Heart left ventricle (tissue), 13 donors: Measurements from ENCODE around the gene ARIH1.
"Not testable (repeated sequence)": the region's sequence is repeated elsewhere in the genome, so short reads cannot be mapped to it uniquely, and the experiment has no call there.

Experiments used
- POLR2A ChIP-seq, 2 donors: fragments of 450-650 bp; IDR thresholded peaks; one replicate each; pipeline ENCODE4 v1.6.1; 2017; ENCODE audit warnings: antibody characterized with exemption in 2 of 2, mild to moderate bottlenecking in 2 of 2, moderate library complexity in 2 of 2
- TF ChIP-seq, protein P1 (sequence below), 12 donors: fragments of 200-600 bp; sonication (generic) in 4 of 12; IDR thresholded peaks; one replicate each; pipeline versions ENCODE4 v1.5.0 to v1.8.0; 2018 to 2022; ENCODE audit warnings: antibody characterized with exemption in 12 of 12, mild to moderate bottlenecking in 5 of 12
- donor health status: ischemic (EF 13 %, LVEDD 7.1; RV severe dilation, severe dysfunction).
- donor health status: DM: no; HTN: yes; CAD: no.
- donor health status: DM: no; HTN: no; CAD: no.
- donor health status: ischemic (EF 25% LVEDD 6.9; RV normal size, moderate dysfunction).
- donor health status: ischemic (EF 25% LVEDD 5.7; RV mildly dilated, moderate dysfunction).
- donor health status: ischemic (EF 35%, LVEDD 5.7; RV mildly dilated, moderate dysfunction).
- donor health status: nonischemic (EF 11% LVEDD 7.7; RV severe dilation, severe dysfunction).
- donor health status: DM: yes; HTN: yes; CAD: no.
- donor health status: PGD.
- donor health status: ischemic (EF 29% LVEDD 5.4; RV normal size, mild dysfunction).
- donor health status: nonischemic (EF 23%, LVEDD 6.1; RV moderate dilation, normal function).

DNA sequence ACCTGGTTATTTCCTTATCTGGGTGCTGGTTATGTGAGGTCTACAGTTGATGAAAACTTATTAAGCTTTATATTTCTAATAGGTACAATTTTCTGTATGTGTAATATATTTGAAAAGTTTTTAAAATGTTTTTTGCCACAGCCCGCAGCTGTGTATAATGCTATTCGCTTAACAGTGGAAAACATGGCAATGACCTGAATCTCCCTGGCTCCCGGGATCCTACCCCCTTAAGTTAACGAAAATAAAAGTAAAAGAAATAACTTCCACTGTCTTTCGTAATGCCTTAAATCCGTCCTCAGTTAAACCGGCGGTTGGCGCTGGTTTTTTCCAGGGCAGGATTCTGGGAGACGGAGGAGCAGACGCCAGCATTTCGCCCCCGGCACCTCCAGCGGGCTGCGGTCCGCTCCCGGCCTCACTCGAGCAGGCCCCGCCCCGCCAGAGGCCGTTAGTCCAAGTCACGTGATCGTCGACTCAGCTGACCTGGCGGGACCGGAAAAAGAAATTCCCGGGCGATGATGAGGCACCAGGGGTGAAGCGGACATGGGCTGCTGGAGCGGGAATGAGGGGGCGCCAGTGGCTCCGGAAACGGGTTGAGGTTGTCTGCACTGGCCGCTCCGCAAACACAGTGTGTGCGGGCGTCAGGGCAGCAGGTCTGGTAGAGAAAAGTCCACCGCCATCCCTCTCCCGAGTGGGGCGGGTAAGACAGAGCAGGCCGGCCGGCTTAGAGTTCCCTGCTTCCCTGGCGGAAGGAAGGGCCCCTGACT is 162.6 kb downstream of the ARIH1 start:
- TF ChIP-seq, protein P1, sequence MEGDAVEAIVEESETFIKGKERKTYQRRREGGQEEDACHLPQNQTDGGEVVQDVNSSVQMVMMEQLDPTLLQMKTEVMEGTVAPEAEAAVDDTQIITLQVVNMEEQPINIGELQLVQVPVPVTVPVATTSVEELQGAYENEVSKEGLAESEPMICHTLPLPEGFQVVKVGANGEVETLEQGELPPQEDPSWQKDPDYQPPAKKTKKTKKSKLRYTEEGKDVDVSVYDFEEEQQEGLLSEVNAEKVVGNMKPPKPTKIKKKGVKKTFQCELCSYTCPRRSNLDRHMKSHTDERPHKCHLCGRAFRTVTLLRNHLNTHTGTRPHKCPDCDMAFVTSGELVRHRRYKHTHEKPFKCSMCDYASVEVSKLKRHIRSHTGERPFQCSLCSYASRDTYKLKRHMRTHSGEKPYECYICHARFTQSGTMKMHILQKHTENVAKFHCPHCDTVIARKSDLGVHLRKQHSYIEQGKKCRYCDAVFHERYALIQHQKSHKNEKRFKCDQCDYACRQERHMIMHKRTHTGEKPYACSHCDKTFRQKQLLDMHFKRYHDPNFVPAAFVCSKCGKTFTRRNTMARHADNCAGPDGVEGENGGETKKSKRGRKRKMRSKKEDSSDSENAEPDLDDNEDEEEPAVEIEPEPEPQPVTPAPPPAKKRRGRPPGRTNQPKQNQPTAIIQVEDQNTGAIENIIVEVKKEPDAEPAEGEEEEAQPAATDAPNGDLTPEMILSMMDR (IDR thresholded peaks at IDR 0.05), result not testable (repeated sequence)
- not testable (repeated sequence) for TF ChIP-seq POLR2A (IDR thresholded peaks at IDR 0.05)
